Sigmoid colon (tissue), 7 donors: ENCODE data around the gene ANKRD45. TPM values are rescaled to one million over a fixed set of nuclear protein-coding genes. Genes with fewer than 3 reads are reported as not detected.
"Not testable (repeated sequence)": the region's sequence is repeated elsewhere in the genome, so short reads cannot be mapped to it uniquely, and the experiment has no call there.

Experiments
- DNase-seq: peaks from one replicate; pipeline ENCODE4 v3.0.0-alpha.2; 2019
- H3K27ac ChIP-seq, 4 donors: fragments of 200-600 bp; sonication (generic); one replicate each; pipeline ENCODE4 v1.5.1; 2016 to 2019; ENCODE audit warnings: mild to moderate bottlenecking in 1 of 4
- H3K27me3 ChIP-seq, 3 donors: fragments of 200-600 bp; sonication (generic); one replicate each; pipeline ENCODE4 v1.5.1; 2019; ENCODE audit warnings: mild to moderate bottlenecking in 1 of 3
- H3K36me3 ChIP-seq, 4 donors: fragments of 200-600 bp; sonication (generic); one replicate each; pipeline ENCODE4 v1.5.1; 2016 to 2019
- H3K4me1 ChIP-seq, 4 donors: fragments of 200-600 bp; sonication (generic); one replicate each; pipeline ENCODE4 v1.5.1; 2017 to 2019
- H3K4me3 ChIP-seq, 4 donors: fragments of 200-600 bp; sonication (generic); one replicate each; pipeline ENCODE4 v1.5.1; 2017 to 2019; ENCODE audit warnings: mild to moderate bottlenecking in 2 of 4, moderate library complexity in 1 of 4
- H3K9me3 ChIP-seq, 4 donors: fragments of 200-600 bp in 3 of 4; sonication (generic) in 3 of 4; one replicate each; pipeline versions ENCODE4 v1.5.1 to v1.6.1; 2013 to 2019
- CTCF ChIP-seq, 4 experiments: fragments of 450-650 bp in 3 of 4; fragments of 200-600 bp in 1 of 4; IDR thresholded peaks; one replicate each; pipeline ENCODE4 v1.5.1; 2016 to 2019; ENCODE audit warnings: antibody characterized with exemption in 4 of 4, mild to moderate bottlenecking in 3 of 4, moderate library complexity in 2 of 4
- EP300 ChIP-seq, 4 donors: sonication (generic); formaldehyde crosslinking; IDR thresholded peaks; one replicate each; pipeline ENCODE4 v1.6.1; 2017; ENCODE audit warnings: antibody characterized with exemption in 4 of 4
- POLR2A ChIP-seq, 2 donors: fragments of 450-650 bp; IDR thresholded peaks; one replicate each; pipeline ENCODE4 v1.6.1; 2016; ENCODE audit warnings: antibody characterized with exemption in 2 of 2, mild to moderate bottlenecking in 2 of 2, moderate library complexity in 2 of 2
- POLR2AphosphoS5 ChIP-seq, 4 donors: sonication (generic); formaldehyde crosslinking; IDR thresholded peaks; one replicate each; pipeline ENCODE4 v1.6.1; 2017; ENCODE audit warnings: antibody characterized with exemption in 4 of 4
- WGBS, 2 donors: extraction: QIAGEN DNeasy Blood & Tissue Kit; methylation state at CpG; one replicate each; pipeline ENCODE4 v1.1.7; 2013; 5-methylcytosine and 5-hydroxymethylcytosine counted together
- intact Hi-C: fragments of 100-400 bp; cut with DNase I; formaldehyde crosslinking; loops from one replicate; pipeline ENCODE4 v1.15.1; 2023
- polyA plus RNA-seq, 3 donors: library from polyadenylated mRNA; stranded (reverse); fragments of 200-250 nt; gene quantifications; one replicate each; pipeline ENCODE4 v1.2.3, GENCODE V29; 2013
- total RNA-seq, 4 donors: library from RNA; depleted of rRNA; stranded (reverse); fragments of >200 nt; gene quantifications; one replicate each; pipeline ENCODE4 v1.1.0, GENCODE V29; 2016
- donor health status: healthy with polysubstance abuse.
- donor health status: Bipolar disorder and iron deficiency.
- donor health status: healthy.

The ANKRD45 gene
- total and polyA plus RNA-seq, 7 donors, result 0.27 to 0.92 (median 0.41) TPM; not detected in 2

GRCh38 chr1:173628888-173629287 lies 40.8 kb downstream of the ANKRD45 start:
- intact Hi-C loops, result no loop called here
- WGBS, 2 donors, result 87 to 88% methylated on average over 3 of the region's 3 CpGs
- no peaks in the 10 kb centered on the region for H3K36me3 ChIP-seq
- no peak overlapping the region for H3K27ac ChIP-seq
- TF ChIP-seq EP300 (IDR thresholded peaks at IDR 0.05) (no peak), CTCF (IDR thresholded peaks at IDR 0.05) (no peak), POLR2AphosphoS5 (IDR thresholded peaks at IDR 0.05) (no peak), POLR2A (IDR thresholded peaks at IDR 0.05) (no peak)
- no peaks in the 10 kb centered on the region for H3K27me3 ChIP-seq
- no peaks in the 10 kb centered on the region for H3K9me3 ChIP-seq
- no peak for DNase-seq
- H3K4me3 ChIP-seq, result no peak overlapping the region
- H3K4me1 ChIP-seq, result no peaks in the 10 kb centered on the region

- intact Hi-C loops, result no loop called here
- Histone ChIP-seq H3K36me3 (no peaks in the 10 kb centered on the region), H3K27ac (no peak overlapping the region), H3K9me3 (peaks cover 0 to 1% (median 0%) of the 10 kb centered on the region in 4 donors), H3K4me1 (no peaks in the 10 kb centered on the region), H3K4me3 (no peak overlapping the region), H3K27me3 (no peaks in the 10 kb centered on the region)
- no peak for DNase-seq
- TF ChIP-seq CTCF (IDR thresholded peaks at IDR 0.05) (no peak), POLR2AphosphoS5 (IDR thresholded peaks at IDR 0.05) (no peak), EP300 (IDR thresholded peaks at IDR 0.05) (no peak), POLR2A (IDR thresholded peaks at IDR 0.05) (no peak)
These were observed 42.4 kb downstream of the ANKRD45 start for GRCh38 chr1:173627269-173627668.

- Histone ChIP-seq H3K27me3 (no peaks in the 10 kb centered on the region), H3K9me3 (peaks cover 0 to 11% (median 7%) of the 10 kb centered on the region in 4 donors), H3K4me3 (no peak overlapping the region), H3K27ac (no peak overlapping the region), H3K36me3 (no peaks in the 10 kb centered on the region), H3K4me1 (no peaks in the 10 kb centered on the region)
- WGBS, 2 donors, result 74 to 81% methylated on average over 4 of the region's 4 CpGs
- no peak for DNase-seq
- TF ChIP-seq CTCF (IDR thresholded peaks at IDR 0.05), result no peak
- TF ChIP-seq POLR2A (IDR thresholded peaks at IDR 0.05), result no peak
- no peak for TF ChIP-seq POLR2AphosphoS5 (IDR thresholded peaks at IDR 0.05)
- TF ChIP-seq EP300 (IDR thresholded peaks at IDR 0.05), result no peak
- intact Hi-C loops, result no loop called here
These were observed 52.8 kb downstream of the ANKRD45 start for GRCh38 chr1:173616859-173617258.

GRCh38 chr1:173613086-173613485 lies 56.6 kb downstream of the ANKRD45 start:
- H3K36me3 ChIP-seq, DNase-seq, intact Hi-C loops, H3K4me3 ChIP-seq, H3K4me1 ChIP-seq, H3K9me3 ChIP-seq, H3K27me3 ChIP-seq, H3K27ac ChIP-seq: not testable (repeated sequence)
- 96% methylated on average over 32 of the region's 32 CpGs for WGBS, 2 donors

- TF ChIP-seq POLR2A (IDR thresholded peaks at IDR 0.05) (no peak), CTCF (IDR thresholded peaks at IDR 0.05) (no peak), POLR2AphosphoS5 (IDR thresholded peaks at IDR 0.05) (no peak), EP300 (IDR thresholded peaks at IDR 0.05) (no peak)
- WGBS, 2 donors, result 85 to 90% methylated on average over 4 of the region's 4 CpGs
- H3K36me3 ChIP-seq, result no peaks in the 10 kb centered on the region
- no peak overlapping the region for H3K27ac ChIP-seq
- intact Hi-C loops, result no loop called here
- H3K4me3 ChIP-seq, result no peak overlapping the region
- H3K4me1 ChIP-seq, result no peaks in the 10 kb centered on the region
- no peak for DNase-seq
- no peaks in the 10 kb centered on the region for H3K27me3 ChIP-seq
- H3K9me3 ChIP-seq, result no peaks in the 10 kb centered on the region
These were observed 61.0 kb downstream of the ANKRD45 start for GRCh38 chr1:173608503-173609216.
